K562 (cell line): ENCODE data around the gene ABT1. TPM values are rescaled to one million over a fixed set of nuclear protein-coding genes. Genes with fewer than 3 reads are reported as not detected.
A peak's percentile ranks its signal among the peaks of the same experiment; 100 is the strongest.

ENCODE experiments used
- NBN ChIP-seq: fragments of 450-650 bp; IDR thresholded peaks from 2 replicates; pipeline ENCODE4 v1.6.1; 2016; ENCODE audit warnings: low read depth, mild to moderate bottlenecking
- POLR2B ChIP-seq: fragments of 450-650 bp; IDR thresholded peaks from 2 replicates; pipeline ENCODE4 v1.6.1; 2018; ENCODE audit warnings: low read depth; ENCODE audit not compliant: partially characterized antibody
- RREB1 ChIP-seq: fragments of 250-450 bp; sonication (Bioruptor Pico); IDR thresholded peaks from 2 replicates; pipeline ENCODE4 v1.4.0; 2020
- ZNF146 ChIP-seq: IDR thresholded peaks from one replicate; pipeline ENCODE4 v1.6.1; 2018; ENCODE audit warnings: missing compliant biosample characterization; ENCODE audit not compliant: unreplicated experiment
- ZNF589 ChIP-seq: fragments of 200-800 bp; sonication (Bioruptor generic); IDR thresholded peaks from 2 replicates; pipeline ENCODE4 v1.6.1; 2016; ENCODE audit warnings: low read depth, missing genetic modification characterization, missing compliant biosample characterization
- ZNF77 ChIP-seq: fragments of 250-450 bp; sonication (Bioruptor Pico); IDR thresholded peaks from 2 replicates; pipeline ENCODE4 v1.5.0; 2020
- ZZZ3 ChIP-seq: fragments of 450-650 bp; IDR thresholded peaks from 2 replicates; pipeline ENCODE4 v1.6.1; 2016; ENCODE audit warnings: antibody characterized with exemption, mild to moderate bottlenecking, moderate library complexity
- polyA plus RNA-seq, 8 experiments: library from polyadenylated mRNA; depleted of rRNA in 4 of 8; stranded (reverse) in 5 of 8; unstranded in 3 of 8; fragments of >200 nt; fragmentation: Nextera tagmentation in 2 of 8; fragmentation: Illumina TruSeq in 1 of 8; extraction: Ambion mirVana in 2 of 8; extraction: Trizol in 1 of 8; gene quantifications; 2 replicates each; pipeline versions ENCODE4 v1.2.1 to v1.2.3, GENCODE V29; 2011 to 2014; ENCODE audit warnings: inconsistent platforms in 1 of 8, missing spikeins in 1 of 8
- total RNA-seq, 7 experiments: library from RNA; depleted of rRNA in 6 of 7; stranded (reverse); fragments of >200 nt in 6 of 7; fragmentation: Illumina TruSeq in 2 of 7; extraction: Trizol in 2 of 7; gene quantifications; 2 replicates each; pipeline versions ENCODE4 v1.2.1 to v1.2.3, GENCODE V29; 2011 to 2021; ENCODE audit warnings: low replicate concordance in 1 of 7
- TF ChIP-seq, protein P1 (sequence below), 2 experiments: fragments of 450-650 bp; IDR thresholded peaks; 2 replicates each; pipeline ENCODE4 v1.6.1; 2016
- TF ChIP-seq, protein P2 (sequence below): sonication (generic); formaldehyde crosslinking; IDR thresholded peaks from 2 replicates; pipeline ENCODE4 v1.9.0; 2022; ENCODE audit warnings: mild to moderate bottlenecking, missing genetic modification reagents
- TF ChIP-seq, protein P3 (sequence below): fragments of 450-650 bp; IDR thresholded peaks from 2 replicates; pipeline ENCODE4 v1.6.1; 2016; ENCODE audit warnings: low read depth

ABT1 gene
- total and polyA plus RNA-seq, 9 of the 15 experiments (the other 6 are each of a cell fraction or from before 2014, with no cell fraction given), result 8.8 to 52.7 (median 40.7) TPM

GRCh38 chr6:26594730-26595632, 1.8 kb upstream of the ABT1 start (continued):
- TF ChIP-seq, protein P1, sequence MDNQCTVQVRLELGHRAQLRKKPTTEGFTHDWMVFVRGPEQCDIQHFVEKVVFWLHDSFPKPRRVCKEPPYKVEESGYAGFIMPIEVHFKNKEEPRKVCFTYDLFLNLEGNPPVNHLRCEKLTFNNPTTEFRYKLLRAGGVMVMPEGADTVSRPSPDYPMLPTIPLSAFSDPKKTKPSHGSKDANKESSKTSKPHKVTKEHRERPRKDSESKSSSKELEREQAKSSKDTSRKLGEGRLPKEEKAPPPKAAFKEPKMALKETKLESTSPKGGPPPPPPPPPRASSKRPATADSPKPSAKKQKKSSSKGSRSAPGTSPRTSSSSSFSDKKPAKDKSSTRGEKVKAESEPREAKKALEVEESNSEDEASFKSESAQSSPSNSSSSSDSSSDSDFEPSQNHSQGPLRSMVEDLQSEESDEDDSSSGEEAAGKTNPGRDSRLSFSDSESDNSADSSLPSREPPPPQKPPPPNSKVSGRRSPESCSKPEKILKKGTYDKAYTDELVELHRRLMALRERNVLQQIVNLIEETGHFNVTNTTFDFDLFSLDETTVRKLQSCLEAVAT (IDR thresholded peaks at IDR 0.05), result no peak; a peak in 2 of 4 replicates
- TF ChIP-seq, protein P2, sequence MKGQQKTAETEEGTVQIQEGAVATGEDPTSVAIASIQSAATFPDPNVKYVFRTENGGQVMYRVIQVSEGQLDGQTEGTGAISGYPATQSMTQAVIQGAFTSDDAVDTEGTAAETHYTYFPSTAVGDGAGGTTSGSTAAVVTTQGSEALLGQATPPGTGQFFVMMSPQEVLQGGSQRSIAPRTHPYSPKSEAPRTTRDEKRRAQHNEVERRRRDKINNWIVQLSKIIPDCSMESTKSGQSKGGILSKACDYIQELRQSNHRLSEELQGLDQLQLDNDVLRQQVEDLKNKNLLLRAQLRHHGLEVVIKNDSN (CRISPR knock-in tag), result no peak
- TF ChIP-seq ZNF589 (CRISPR knock-in tag) (no peak; the same call in 1 of the 2 replicates), ZNF77 (CRISPR knock-in tag) (no peak), ZNF146 (CRISPR knock-in tag) (no peak), RREB1 (CRISPR knock-in tag) (no peak), ZZZ3 (no peak), POLR2B (no peak), NBN (peak; percentile 65; the same call in 1 of the 2 replicates)
- TF ChIP-seq, protein P3, sequence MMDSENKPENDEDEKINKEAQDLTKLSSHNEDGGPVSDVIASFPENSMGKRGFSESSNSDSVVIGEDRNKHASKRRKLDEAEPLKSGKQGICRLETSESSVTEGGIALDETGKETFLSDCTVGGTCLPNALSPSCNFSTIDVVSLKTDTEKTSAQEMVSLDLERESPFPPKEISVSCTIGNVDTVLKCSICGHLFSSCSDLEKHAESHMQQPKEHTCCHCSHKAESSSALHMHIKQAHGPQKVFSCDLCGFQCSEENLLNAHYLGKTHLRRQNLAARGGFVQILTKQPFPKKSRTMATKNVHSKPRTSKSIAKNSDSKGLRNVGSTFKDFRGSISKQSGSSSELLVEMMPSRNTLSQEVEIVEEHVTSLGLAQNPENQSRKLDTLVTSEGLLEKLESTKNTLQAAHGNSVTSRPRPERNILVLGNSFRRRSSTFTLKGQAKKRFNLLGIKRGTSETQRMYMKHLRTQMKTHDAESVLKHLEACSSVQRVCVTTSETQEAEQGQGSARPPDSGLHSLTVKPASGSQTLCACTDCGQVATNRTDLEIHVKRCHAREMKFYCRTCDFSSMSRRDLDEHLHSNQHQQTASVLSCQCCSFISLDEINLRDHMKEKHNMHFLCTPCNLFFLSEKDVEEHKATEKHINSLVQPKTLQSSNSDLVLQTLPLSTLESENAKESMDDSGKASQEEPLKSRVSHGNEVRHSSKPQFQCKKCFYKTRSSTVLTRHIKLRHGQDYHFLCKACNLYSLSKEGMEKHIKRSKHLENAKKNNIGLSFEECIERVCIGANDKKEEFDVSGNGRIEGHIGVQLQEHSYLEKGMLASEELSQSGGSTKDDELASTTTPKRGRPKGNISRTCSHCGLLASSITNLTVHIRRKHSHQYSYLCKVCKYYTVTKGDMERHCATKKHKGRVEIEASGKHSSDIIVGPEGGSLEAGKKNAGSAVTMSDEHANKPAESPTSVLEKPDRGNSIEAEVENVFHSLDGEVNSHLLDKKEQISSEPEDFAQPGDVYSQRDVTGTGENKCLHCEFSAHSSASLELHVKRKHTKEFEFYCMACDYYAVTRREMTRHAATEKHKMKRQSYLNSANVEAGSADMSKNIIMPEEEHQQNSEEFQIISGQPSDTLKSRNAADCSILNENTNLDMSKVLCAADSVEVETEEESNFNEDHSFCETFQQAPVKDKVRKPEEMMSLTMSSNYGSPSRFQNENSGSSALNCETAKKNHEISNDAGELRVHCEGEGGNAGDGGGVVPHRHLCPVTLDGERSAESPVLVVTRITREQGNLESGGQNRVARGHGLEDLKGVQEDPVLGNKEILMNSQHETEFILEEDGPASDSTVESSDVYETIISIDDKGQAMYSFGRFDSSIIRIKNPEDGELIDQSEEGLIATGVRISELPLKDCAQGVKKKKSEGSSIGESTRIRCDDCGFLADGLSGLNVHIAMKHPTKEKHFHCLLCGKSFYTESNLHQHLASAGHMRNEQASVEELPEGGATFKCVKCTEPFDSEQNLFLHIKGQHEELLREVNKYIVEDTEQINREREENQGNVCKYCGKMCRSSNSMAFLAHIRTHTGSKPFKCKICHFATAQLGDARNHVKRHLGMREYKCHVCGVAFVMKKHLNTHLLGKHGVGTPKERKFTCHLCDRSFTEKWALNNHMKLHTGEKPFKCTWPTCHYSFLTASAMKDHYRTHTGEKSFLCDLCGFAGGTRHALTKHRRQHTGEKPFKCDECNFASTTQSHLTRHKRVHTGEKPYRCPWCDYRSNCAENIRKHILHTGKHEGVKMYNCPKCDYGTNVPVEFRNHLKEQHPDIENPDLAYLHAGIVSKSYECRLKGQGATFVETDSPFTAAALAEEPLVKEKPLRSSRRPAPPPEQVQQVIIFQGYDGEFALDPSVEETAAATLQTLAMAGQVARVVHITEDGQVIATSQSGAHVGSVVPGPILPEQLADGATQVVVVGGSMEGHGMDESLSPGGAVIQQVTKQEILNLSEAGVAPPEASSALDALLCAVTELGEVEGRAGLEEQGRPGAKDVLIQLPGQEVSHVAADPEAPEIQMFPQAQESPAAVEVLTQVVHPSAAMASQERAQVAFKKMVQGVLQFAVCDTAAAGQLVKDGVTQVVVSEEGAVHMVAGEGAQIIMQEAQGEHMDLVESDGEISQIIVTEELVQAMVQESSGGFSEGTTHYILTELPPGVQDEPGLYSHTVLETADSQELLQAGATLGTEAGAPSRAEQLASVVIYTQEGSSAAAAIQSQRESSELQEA, result peak; percentile 68
